GM12878 (cell line): ENCODE results near the gene C10orf90. TPM values are rescaled to one million over a fixed set of nuclear protein-coding genes. Genes with fewer than 3 reads are reported as not detected.

Experiments
- ATAC-seq: fragments of 200-7000 bp; cut with Tn5 transposase; 3 replicates; pipeline ENCODE4 v1.9.1; 2020; ENCODE audit warnings: mild to moderate bottlenecking, moderate library complexity
- BruUV-seq: library from RNA; stranded (reverse); fragments of 400-500 nt; replicated peaks from 2 replicates; lab custom pipeline; 2021; lab: Mats Ljungman, UMichigan
- CTCF ChIA-PET: fragments of 300-600 bp; sonication (Branson Sonifier 250); formaldehyde crosslinking; extraction: SDS; loops from one replicate; lab custom pipeline; 2021; ENCODE audit warnings: inconsistent platforms; lab: Yijun Ruan, JAX
- POLR2A ChIA-PET: fragments of 350-600 bp; formaldehyde crosslinking; extraction: SDS; loops from one replicate; lab custom pipeline; 2021; ENCODE audit warnings: inconsistent platforms; lab: Charles Lee
- RAD21 ChIA-PET: fragments of 300-600 bp; sonication (Branson Sonifier 250); formaldehyde crosslinking; loops from one replicate; lab custom pipeline; 2023; ENCODE audit warnings: antibody characterized with exemption; ENCODE audit not compliant: unreplicated experiment; lab: Charles Lee
- SMC1A ChIA-PET: fragments of 300-600 bp; sonication (Branson Sonifier 250); formaldehyde crosslinking; loops from one replicate; lab custom pipeline; 2023; ENCODE audit not compliant: unreplicated experiment, uncharacterized antibody; lab: Charles Lee
- DNase-seq: peaks from one replicate; pipeline ENCODE4 v3.0.0-alpha.2; 2011; ENCODE audit warnings: low read depth, low spot score
- FAIRE-seq: peaks from 3 replicates; lab custom pipeline; 2011; peaks lifted over from hg19 to GRCh38; lab: Jason Lieb, UNC
- H2AFZ ChIP-seq: 2 replicates; pipeline ENCODE4 v1.6.0; 2011; ENCODE audit warnings: low read depth, low read length, control low read depth; ENCODE audit not compliant: control insufficient read depth
- H3K27ac ChIP-seq: 2 replicates; pipeline ENCODE4 v1.5.1; 2011; ENCODE audit warnings: control low read depth; ENCODE audit not compliant: control insufficient read depth, insufficient read depth
- H3K27me3 ChIP-seq, 2 experiments: replicated peaks in 1 of 2; 2 replicates each; pipeline versions ENCODE4 v1.6.0 to v1.6.1; 2011; ENCODE audit warnings: low read length in 1 of 2; ENCODE audit not compliant: control insufficient read depth in 2 of 2, insufficient read depth in 2 of 2
- H3K36me3 ChIP-seq, 2 experiments: 2 replicates each; pipeline ENCODE4 v1.5.1; 2011; ENCODE audit warnings: low read length in 1 of 2; ENCODE audit not compliant: control insufficient read depth in 2 of 2, insufficient read depth in 2 of 2
- H3K4me1 ChIP-seq: 2 replicates; pipeline ENCODE4 v1.6.1; 2011; ENCODE audit warnings: mild to moderate bottlenecking, low read length, moderate library complexity, mixed read lengths; ENCODE audit not compliant: control insufficient read depth, insufficient read depth
- H3K4me2 ChIP-seq: 2 replicates; pipeline ENCODE4 v1.6.0; 2011; ENCODE audit warnings: control low read depth; ENCODE audit not compliant: control insufficient read depth, insufficient read depth
- H3K4me3 ChIP-seq: fragments of 200-600 bp; sonication (generic); 2 replicates; pipeline ENCODE4 v1.5.1; 2016
- H3K79me2 ChIP-seq: 2 replicates; pipeline ENCODE4 v1.6.0; 2011; ENCODE audit warnings: low read length; ENCODE audit not compliant: control insufficient read depth, insufficient read depth
- H3K9ac ChIP-seq: 2 replicates; pipeline ENCODE4 v1.8.0; 2011; ENCODE audit warnings: low read length, control low read depth, mixed read lengths; ENCODE audit not compliant: control insufficient read depth, insufficient read depth
- H3K9me3 ChIP-seq: replicated peaks from 3 replicates; pipeline ENCODE4 v1.5.1; 2011; ENCODE audit warnings: mild to moderate bottlenecking, low read length; ENCODE audit not compliant: control insufficient read depth, insufficient read depth
- H4K20me1 ChIP-seq: 2 replicates; pipeline ENCODE4 v1.6.0; 2011; ENCODE audit not compliant: control insufficient read depth, insufficient read depth
- ASH2L ChIP-seq: fragments of 300-600, 200-600 bp; sonication (generic); IDR thresholded peaks from 2 replicates; pipeline ENCODE4 v1.6.1; 2017; ENCODE audit warnings: low read depth, mild to moderate bottlenecking, borderline replicate concordance
- BMI1 ChIP-seq: fragments of 450-650 bp; IDR thresholded peaks from 2 replicates; pipeline ENCODE4 v1.6.1; 2016; ENCODE audit warnings: mild to moderate bottlenecking, moderate library complexity, borderline replicate concordance
- CHD2 ChIP-seq: IDR thresholded peaks from 2 replicates; pipeline ENCODE4 v1.6.1; 2011; ENCODE audit warnings: low read depth, low read length, improper control_type of control experiment, borderline replicate concordance
- FOXM1 ChIP-seq: IDR thresholded peaks from 2 replicates; pipeline ENCODE4 v1.6.1; 2012; ENCODE audit warnings: low read depth, mild to moderate bottlenecking, inconsistent platforms, low read length, moderate library complexity
- IRF3 ChIP-seq: fragments of 450-650 bp; IDR thresholded peaks from 2 replicates; pipeline ENCODE4 v1.6.1; 2014; ENCODE audit warnings: mild to moderate bottlenecking
- IRF4 ChIP-seq: IDR thresholded peaks from 2 replicates; pipeline ENCODE4 v1.6.1; 2011; ENCODE audit warnings: low read depth, low read length
- JUNB ChIP-seq: IDR thresholded peaks from 2 replicates; pipeline ENCODE4 v1.6.1; 2016; ENCODE audit warnings: antibody characterized with exemption, mild to moderate bottlenecking
- KLF5 ChIP-seq: fragments of 450-650 bp; IDR thresholded peaks from 2 replicates; pipeline ENCODE4 v1.6.1; 2014; ENCODE audit warnings: mild to moderate bottlenecking; ENCODE audit not compliant: partially characterized antibody
- NFXL1 ChIP-seq: fragments of 450-650 bp; IDR thresholded peaks from 2 replicates; pipeline ENCODE4 v1.6.1; 2017; ENCODE audit warnings: antibody characterized with exemption, mild to moderate bottlenecking, borderline replicate concordance
- NFYB ChIP-seq: IDR thresholded peaks from 2 replicates; pipeline ENCODE4 v1.6.1; 2011; ENCODE audit warnings: low read depth, mild to moderate bottlenecking, low read length, improper control_type of control experiment, moderate library complexity; ENCODE audit not compliant: insufficient read depth
- NR2C2 ChIP-seq: IDR thresholded peaks from 2 replicates; pipeline ENCODE4 v1.6.1; 2011; ENCODE audit warnings: borderline replicate concordance, low read depth; ENCODE audit not compliant: control insufficient read depth, insufficient read length
- PAX5 ChIP-seq: IDR thresholded peaks from 2 replicates; pipeline ENCODE4 v1.6.1; 2011; ENCODE audit warnings: low read depth, low read length, borderline replicate concordance
- POU2F2 ChIP-seq: IDR thresholded peaks from 3 replicates; pipeline ENCODE4 v1.6.1; 2011; ENCODE audit warnings: low read depth, mild to moderate bottlenecking, low read length, borderline replicate concordance
- YBX1 ChIP-seq: fragments of 450-650 bp; IDR thresholded peaks from 2 replicates; pipeline ENCODE4 v1.6.1; 2016; ENCODE audit warnings: antibody characterized with exemption
- ZBED1 ChIP-seq: IDR thresholded peaks from 2 replicates; pipeline ENCODE4 v1.6.1; 2016; ENCODE audit warnings: borderline replicate concordance
- ZBTB33 ChIP-seq: fragments of 450-650 bp; IDR thresholded peaks from 2 replicates; pipeline ENCODE4 v1.6.1; 2017; ENCODE audit warnings: mild to moderate bottlenecking
- WGBS: methylation state at CpG from one replicate; pipeline ENCODE4 v1.1.6; 2016; ENCODE audit warnings: low lambda C conversion rate; ENCODE audit not compliant: insufficient replicate concordance, insufficient coverage; ENCODE audit errors: missing lambda C conversion rate; 5-methylcytosine and 5-hydroxymethylcytosine counted together
- in situ Hi-C: fragments of 300-500 bp; cut with MboI; formaldehyde crosslinking; loops from 9 replicates; pipeline ENCODE4 v1.14.3; 2018; ENCODE audit warnings: mixed read lengths
- intact Hi-C: fragments of 100-400 bp; cut with micrococcal nuclease; formaldehyde crosslinking; loops from one replicate; pipeline ENCODE4 v1.14.2; 2022; ENCODE audit not compliant: unreplicated experiment
- polyA plus RNA-seq, 11 experiments: library from polyadenylated mRNA; depleted of rRNA in 4 of 11; unstranded in 6 of 11; stranded (reverse) in 5 of 11; fragments of >200 nt; fragmentation: Nextera tagmentation in 4 of 11; fragmentation: Illumina TruSeq in 1 of 11; extraction: Ambion mirVana in 4 of 11; extraction: Trizol in 1 of 11; gene quantifications; 1 replicate in 1 of 11; 2 replicates in 10 of 11; pipeline versions ENCODE4 v1.2.1 to v1.2.3, GENCODE V29; 2011 to 2016; ENCODE audit warnings: inconsistent platforms in 2 of 11, missing spikeins in 2 of 11, low read depth in 1 of 11
- total RNA-seq, 4 experiments: library from RNA; depleted of rRNA in 3 of 4; stranded (reverse); fragments of >200 nt in 3 of 4; fragmentation: Illumina TruSeq in 1 of 4; extraction: Trizol in 1 of 4; gene quantifications; 2 replicates each; pipeline versions ENCODE4 v1.2.1 to v1.2.3, GENCODE V29; 2013 to 2021

C10orf90 gene
- total and polyA plus RNA-seq, 10 of the 15 experiments (the other 5 are each of a cell fraction or from before 2014, with no cell fraction given), result 0.04 TPM; not detected in 9

GRCh38 chr10:126544565-126544964, 125.9 kb downstream of the C10orf90 start:
- SMC1A ChIA-PET, result no interaction called here
- RAD21 ChIA-PET, result no interaction called here
- Histone ChIP-seq H2AFZ (no peak overlapping the region), H3K9ac (no peak overlapping the region), H3K27me3 (no peaks in the 10 kb centered on the region), H3K4me2 (no peak overlapping the region), H3K79me2 (no peaks in the 10 kb centered on the region), H4K20me1 (no peaks in the 10 kb centered on the region), H3K4me1 (no peaks in the 10 kb centered on the region), H3K9me3 (no peaks in the 10 kb centered on the region), H3K36me3 (no peaks in the 10 kb centered on the region), H3K4me3 (no peak overlapping the region), H3K27ac (no peak overlapping the region)
- ATAC-seq (no peak), FAIRE-seq (no peak), DNase-seq (no peak)
- CTCF ChIA-PET, result no interaction called here
- BruUV-seq, result no TSS peak
- in situ Hi-C loops (no loop called here), intact Hi-C loops (no loop called here)
- TF ChIP-seq JUNB (no peak), IRF4 (no peak), ASH2L (no peak), NR2C2 (no peak), NFXL1 (no peak)
- POLR2A ChIA-PET, result no interaction called here
- WGBS, result 0% methylated on average over 3 of the region's 3 CpGs

- ChIA-PET POLR2A (no interaction called here), RAD21 (no interaction called here), CTCF (no interaction called here), SMC1A (no interaction called here)
- H3K9ac ChIP-seq, result no peak overlapping the region
- no peaks in the 10 kb centered on the region for H4K20me1 ChIP-seq
- no peaks in the 10 kb centered on the region for H3K79me2 ChIP-seq
- no peaks in the 10 kb centered on the region for H3K36me3 ChIP-seq
- in situ Hi-C loops (no loop called here), intact Hi-C loops (no loop called here)
- H3K9me3 ChIP-seq, result no peaks in the 10 kb centered on the region
- ATAC-seq (no peak), DNase-seq (no peak), FAIRE-seq (no peak)
- no TSS peak for BruUV-seq
- H3K4me3 ChIP-seq, result no peak overlapping the region
- no peak overlapping the region for H2AFZ ChIP-seq
- H3K4me2 ChIP-seq, result no peak overlapping the region
- no peaks in the 10 kb centered on the region for H3K27me3 ChIP-seq
- H3K27ac ChIP-seq, result no peak overlapping the region
- 3% methylated on average over 5 of the region's 5 CpGs for WGBS
- no peaks in the 10 kb centered on the region for H3K4me1 ChIP-seq
- no peak for TF ChIP-seq CHD2
- no peak for TF ChIP-seq ZBTB33
- TF ChIP-seq PAX5, result no peak
- TF ChIP-seq ZBED1, result no peak
- no peak for TF ChIP-seq POU2F2
- TF ChIP-seq KLF5, result no peak
- TF ChIP-seq NFYB, result no peak
- TF ChIP-seq IRF3, result no peak
- TF ChIP-seq BMI1, result no peak
- no peak for TF ChIP-seq YBX1
- no peak for TF ChIP-seq FOXM1
Measured at GRCh38 chr10:126538439-126539135, 131.9 kb downstream of the C10orf90 start.
